PC-9 (cell line): ENCODE measurements around the gene ST8SIA1. TPM values are rescaled to one million over a fixed set of nuclear protein-coding genes. Genes with fewer than 3 reads are reported as not detected.

Source experiments
- BruUV-seq: library from RNA; stranded (reverse); fragments of 400-500 nt; replicated peaks from 2 replicates; lab custom pipeline; 2021; lab: Mats Ljungman, UMichigan
- CTCF ChIA-PET: fragments of 300-600 bp; sonication (Branson Sonifier 250); formaldehyde crosslinking; loops from one replicate; lab custom pipeline; 2022; ENCODE audit warnings: antibody characterized with exemption; lab: Charles Lee
- POLR2A ChIA-PET: fragments of 300-600 bp; sonication (Branson Sonifier 250); formaldehyde crosslinking; loops from one replicate; lab custom pipeline; 2022; ENCODE audit warnings: antibody characterized with exemption; ENCODE audit not compliant: unreplicated experiment; lab: Charles Lee
- DNase-seq, 2 experiments: peaks; one replicate each; pipeline versions ENCODE4 v3.0.0 to v3.0.0-alpha.2; 2015 to 2022; ENCODE audit warnings: mixed read lengths in 1 of 2
- H2AFZ ChIP-seq: fragments of 200-600 bp; sonication (generic); 2 replicates; pipeline ENCODE4 v1.8.1; 2017; ENCODE audit warnings: antibody characterized with exemption
- H3F3A ChIP-seq: fragments of 200-600 bp; sonication (generic); 2 replicates; pipeline ENCODE4 v1.8.1; 2017; ENCODE audit warnings: antibody characterized with exemption, mild to moderate bottlenecking, low read depth; ENCODE audit not compliant: insufficient read depth
- H3K27ac ChIP-seq: fragments of 200-600 bp; sonication (generic); 2 replicates; pipeline ENCODE4 v1.6.1; 2016; ENCODE audit warnings: mixed run types
- H3K27me3 ChIP-seq: fragments of 200-600 bp; sonication (generic); 2 replicates; pipeline ENCODE4 v1.6.1; 2016; ENCODE audit warnings: low read depth, mixed run types; ENCODE audit not compliant: insufficient read depth
- H3K36me3 ChIP-seq: fragments of 200-600 bp; sonication (generic); 2 replicates; pipeline ENCODE4 v1.6.1; 2016; ENCODE audit warnings: low read depth, mixed run types
- H3K4me1 ChIP-seq: fragments of 200-600 bp; sonication (generic); replicated peaks from 2 replicates; pipeline ENCODE4 v1.6.1; 2016; ENCODE audit warnings: mixed run types; ENCODE audit not compliant: insufficient read depth
- H3K4me2 ChIP-seq: fragments of 200-600 bp; sonication (generic); 2 replicates; pipeline ENCODE4 v1.6.1; 2017; ENCODE audit warnings: mixed run types
- H3K4me3 ChIP-seq: fragments of 200-600 bp; sonication (generic); 2 replicates; pipeline ENCODE4 v1.6.1; 2016; ENCODE audit warnings: mixed run types
- H3K79me2 ChIP-seq: fragments of 200-600 bp; sonication (generic); 2 replicates; pipeline ENCODE4 v1.6.1; 2017; ENCODE audit warnings: low read depth, mixed run types
- H3K9me2 ChIP-seq: fragments of 200-600 bp; sonication (generic); 2 replicates; pipeline ENCODE4 v1.8.1; 2017; ENCODE audit warnings: mild to moderate bottlenecking; ENCODE audit not compliant: insufficient read depth
- H3K9me3 ChIP-seq: fragments of 200-600 bp; sonication (generic); 2 replicates; pipeline ENCODE4 v1.8.1; 2016; ENCODE audit warnings: low read depth; ENCODE audit not compliant: insufficient read depth
- H4K20me1 ChIP-seq: fragments of 200-600 bp; sonication (generic); 2 replicates; pipeline ENCODE4 v1.8.1; 2017; ENCODE audit not compliant: insufficient read depth
- EZH2 ChIP-seq: fragments of 200-600 bp; sonication (generic); IDR thresholded peaks from 2 replicates; pipeline ENCODE4 v1.8.0; 2017; ENCODE audit warnings: antibody characterized with exemption, low read depth
- intact Hi-C: fragments of 100-400 bp; cut with micrococcal nuclease; formaldehyde crosslinking; loops from one replicate; pipeline ENCODE4 v1.10.0; 2022; ENCODE audit not compliant: unreplicated experiment
- total RNA-seq: library from RNA; stranded (reverse); gene quantifications from 2 replicates; pipeline ENCODE4 v1.2.3, GENCODE V29; 2021
- TF ChIP-seq, protein P1 (sequence below): fragments of 200-600 bp; sonication (generic); conservative IDR thresholded peaks from 2 replicates; pipeline ENCODE4 v1.6.1; 2017; ENCODE audit warnings: mixed run types, antibody characterized with exemption, mild to moderate bottlenecking, moderate library complexity

Gene ST8SIA1
- total RNA-seq, 1 experiment from 2014 or later: 3.1 TPM

DNA sequence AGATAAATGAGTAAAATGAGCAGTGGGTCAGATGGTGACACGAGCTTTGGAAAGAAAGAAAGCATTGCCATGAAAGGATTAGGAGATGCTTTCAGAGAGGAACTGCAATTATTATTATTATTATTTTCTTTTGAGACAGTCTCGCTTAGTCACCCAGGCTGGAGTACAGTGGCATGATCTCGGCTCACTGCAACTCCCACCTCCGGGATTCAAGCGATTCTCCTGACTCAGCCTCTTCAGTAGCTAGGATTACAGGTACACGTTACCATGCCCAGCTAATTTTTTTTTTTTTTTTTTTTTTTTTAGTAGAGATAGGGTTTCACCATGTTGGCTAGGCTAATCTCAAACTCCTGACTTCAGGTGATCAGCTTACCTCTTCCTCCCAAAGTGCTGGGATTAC, 77.4 kb downstream of the ST8SIA1 start:
- TF ChIP-seq, protein P1, sequence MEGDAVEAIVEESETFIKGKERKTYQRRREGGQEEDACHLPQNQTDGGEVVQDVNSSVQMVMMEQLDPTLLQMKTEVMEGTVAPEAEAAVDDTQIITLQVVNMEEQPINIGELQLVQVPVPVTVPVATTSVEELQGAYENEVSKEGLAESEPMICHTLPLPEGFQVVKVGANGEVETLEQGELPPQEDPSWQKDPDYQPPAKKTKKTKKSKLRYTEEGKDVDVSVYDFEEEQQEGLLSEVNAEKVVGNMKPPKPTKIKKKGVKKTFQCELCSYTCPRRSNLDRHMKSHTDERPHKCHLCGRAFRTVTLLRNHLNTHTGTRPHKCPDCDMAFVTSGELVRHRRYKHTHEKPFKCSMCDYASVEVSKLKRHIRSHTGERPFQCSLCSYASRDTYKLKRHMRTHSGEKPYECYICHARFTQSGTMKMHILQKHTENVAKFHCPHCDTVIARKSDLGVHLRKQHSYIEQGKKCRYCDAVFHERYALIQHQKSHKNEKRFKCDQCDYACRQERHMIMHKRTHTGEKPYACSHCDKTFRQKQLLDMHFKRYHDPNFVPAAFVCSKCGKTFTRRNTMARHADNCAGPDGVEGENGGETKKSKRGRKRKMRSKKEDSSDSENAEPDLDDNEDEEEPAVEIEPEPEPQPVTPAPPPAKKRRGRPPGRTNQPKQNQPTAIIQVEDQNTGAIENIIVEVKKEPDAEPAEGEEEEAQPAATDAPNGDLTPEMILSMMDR: no peak
- TF ChIP-seq EZH2: no peak
- no peak overlapping the region for H3K4me2 ChIP-seq
- CTCF ChIA-PET: no interaction called here
- H3K79me2 ChIP-seq: no peaks in the 10 kb centered on the region
- BruUV-seq: no TSS peak
- no peak overlapping the region for H3K4me3 ChIP-seq
- DNase-seq: no peak
- H3K9me2 ChIP-seq: no peaks in the 10 kb centered on the region
- H3K27ac ChIP-seq: no peak overlapping the region
- no peaks in the 10 kb centered on the region for H3K36me3 ChIP-seq
- H3F3A ChIP-seq: no peaks in the 10 kb centered on the region
- no peaks in the 10 kb centered on the region for H3K4me1 ChIP-seq
- H4K20me1 ChIP-seq: no peaks in the 10 kb centered on the region
- POLR2A ChIA-PET: no interaction called here
- no peak overlapping the region for H2AFZ ChIP-seq
- no peaks in the 10 kb centered on the region for H3K9me3 ChIP-seq
- H3K27me3 ChIP-seq: no peaks in the 10 kb centered on the region
- intact Hi-C loops: loop anchor here (2.0 kb wide), 1 partner anchor 40 kb away; no protein-coding TSS in a partner anchor

DNA sequence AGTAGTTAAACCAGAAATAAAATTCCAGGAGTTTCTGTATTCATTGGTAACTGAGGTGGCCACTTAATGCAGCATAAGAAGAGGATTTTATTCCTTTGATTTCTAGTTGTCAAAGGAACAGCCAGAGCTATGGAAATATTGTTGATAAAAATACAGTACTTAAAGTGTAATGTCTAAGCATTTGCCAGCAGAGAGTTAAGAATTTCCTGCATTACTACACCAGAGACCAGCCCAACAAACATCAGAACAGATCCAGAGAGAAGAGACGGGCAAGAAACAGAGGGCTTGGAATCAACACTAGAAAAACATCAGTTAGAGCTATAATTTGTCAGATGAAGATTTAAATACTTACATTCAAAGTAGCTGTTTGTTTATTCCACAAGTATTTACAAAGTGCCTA, 77.9 kb downstream of the ST8SIA1 start:
- H3K27ac ChIP-seq: no peak overlapping the region
- H2AFZ ChIP-seq: no peak overlapping the region
- H3K9me3 ChIP-seq: no peaks in the 10 kb centered on the region
- no peaks in the 10 kb centered on the region for H3K4me1 ChIP-seq
- H3K36me3 ChIP-seq: no peaks in the 10 kb centered on the region
- DNase-seq: no peak
- intact Hi-C loops: loop anchor here (2.0 kb wide), 1 partner anchor 40 kb away; no protein-coding TSS in a partner anchor
- H3K4me2 ChIP-seq: no peak overlapping the region
- TF ChIP-seq, protein P1: no peak
- no peak for TF ChIP-seq EZH2
- H4K20me1 ChIP-seq: no peaks in the 10 kb centered on the region
- H3F3A ChIP-seq: no peaks in the 10 kb centered on the region
- H3K79me2 ChIP-seq: no peaks in the 10 kb centered on the region
- no TSS peak for BruUV-seq
- H3K9me2 ChIP-seq: no peaks in the 10 kb centered on the region
- ChIA-PET POLR2A (no interaction called here), CTCF (no interaction called here)
- H3K27me3 ChIP-seq: no peaks in the 10 kb centered on the region
- H3K4me3 ChIP-seq: no peak overlapping the region

GRCh38 chr12:22256041-22256441, 78.5 kb downstream of the ST8SIA1 start:
- Histone ChIP-seq H3K27me3 (no peaks in the 10 kb centered on the region), H3K9me3 (no peaks in the 10 kb centered on the region), H4K20me1 (no peaks in the 10 kb centered on the region), H3F3A (no peaks in the 10 kb centered on the region), H3K27ac (no peak overlapping the region), H3K36me3 (no peaks in the 10 kb centered on the region), H3K4me2 (no peak overlapping the region), H2AFZ (no peak overlapping the region), H3K9me2 (no peaks in the 10 kb centered on the region), H3K4me3 (no peak overlapping the region), H3K4me1 (no peaks in the 10 kb centered on the region), H3K79me2 (no peaks in the 10 kb centered on the region)
- CTCF ChIA-PET: no interaction called here
- POLR2A ChIA-PET: no interaction called here
- TF ChIP-seq, protein P1: no peak
- no peak for TF ChIP-seq EZH2
- no peak for DNase-seq
- BruUV-seq: no TSS peak
- intact Hi-C loops: loop anchor here (2.0 kb wide), 1 partner anchor 41 kb away; no protein-coding TSS in a partner anchor
